ENCODE results near the gene ROPN1.

DNA sequence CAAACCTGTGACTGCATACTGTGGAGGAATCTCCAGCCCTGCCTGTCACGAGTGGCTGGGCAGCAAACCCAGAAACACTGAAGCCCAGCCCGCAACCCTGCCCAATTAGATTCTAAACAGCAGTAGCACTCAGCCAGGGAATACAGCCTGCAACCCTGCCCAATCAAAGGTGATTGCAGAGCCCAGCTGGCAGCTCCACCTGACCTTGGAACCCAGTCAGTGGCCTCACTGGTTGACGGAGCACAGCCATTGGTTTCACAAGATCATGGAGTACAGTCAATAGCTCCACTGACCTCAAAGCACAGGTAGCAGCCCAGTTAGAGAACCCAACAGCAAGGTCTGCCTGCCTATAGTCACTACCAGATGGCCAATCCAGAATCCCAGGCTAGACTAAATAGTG, 72.6 kb downstream of the ROPN1 start:
- TF ChIP-seq, protein P1, sequence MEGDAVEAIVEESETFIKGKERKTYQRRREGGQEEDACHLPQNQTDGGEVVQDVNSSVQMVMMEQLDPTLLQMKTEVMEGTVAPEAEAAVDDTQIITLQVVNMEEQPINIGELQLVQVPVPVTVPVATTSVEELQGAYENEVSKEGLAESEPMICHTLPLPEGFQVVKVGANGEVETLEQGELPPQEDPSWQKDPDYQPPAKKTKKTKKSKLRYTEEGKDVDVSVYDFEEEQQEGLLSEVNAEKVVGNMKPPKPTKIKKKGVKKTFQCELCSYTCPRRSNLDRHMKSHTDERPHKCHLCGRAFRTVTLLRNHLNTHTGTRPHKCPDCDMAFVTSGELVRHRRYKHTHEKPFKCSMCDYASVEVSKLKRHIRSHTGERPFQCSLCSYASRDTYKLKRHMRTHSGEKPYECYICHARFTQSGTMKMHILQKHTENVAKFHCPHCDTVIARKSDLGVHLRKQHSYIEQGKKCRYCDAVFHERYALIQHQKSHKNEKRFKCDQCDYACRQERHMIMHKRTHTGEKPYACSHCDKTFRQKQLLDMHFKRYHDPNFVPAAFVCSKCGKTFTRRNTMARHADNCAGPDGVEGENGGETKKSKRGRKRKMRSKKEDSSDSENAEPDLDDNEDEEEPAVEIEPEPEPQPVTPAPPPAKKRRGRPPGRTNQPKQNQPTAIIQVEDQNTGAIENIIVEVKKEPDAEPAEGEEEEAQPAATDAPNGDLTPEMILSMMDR (tag by site-specific recombination; IDR thresholded peaks at IDR 0.05): no peak
- TF ChIP-seq ZNF561 (tag by site-specific recombination; IDR thresholded peaks at IDR 0.05; ENCODE audit: borderline replicate concordance) (no peak), ZNF626 (tag by site-specific recombination; IDR thresholded peaks at IDR 0.05) (no peak), ZNF514 (tag by site-specific recombination; IDR thresholded peaks at IDR 0.05) (no peak), RBAK (tag by site-specific recombination; IDR thresholded peaks at IDR 0.05) (no peak)
